ENCODE data around the gene TCEAL1.
"Not testable (repeated sequence)": the region's sequence is repeated elsewhere in the genome, so short reads cannot be mapped to it uniquely, and the experiment has no call there.

The TCEAL1 gene

GRCh38 chrX:103635436-103635835, 6.7 kb downstream of the TCEAL1 start:
- DNase-seq (ENCODE audit: low read depth, low spot score) = no peak

- DNase-seq (ENCODE audit: low read depth, low spot score) = no peak
Observed at GRCh38 chrX:103637604-103638338, 9.0 kb downstream of the TCEAL1 start.

DNA sequence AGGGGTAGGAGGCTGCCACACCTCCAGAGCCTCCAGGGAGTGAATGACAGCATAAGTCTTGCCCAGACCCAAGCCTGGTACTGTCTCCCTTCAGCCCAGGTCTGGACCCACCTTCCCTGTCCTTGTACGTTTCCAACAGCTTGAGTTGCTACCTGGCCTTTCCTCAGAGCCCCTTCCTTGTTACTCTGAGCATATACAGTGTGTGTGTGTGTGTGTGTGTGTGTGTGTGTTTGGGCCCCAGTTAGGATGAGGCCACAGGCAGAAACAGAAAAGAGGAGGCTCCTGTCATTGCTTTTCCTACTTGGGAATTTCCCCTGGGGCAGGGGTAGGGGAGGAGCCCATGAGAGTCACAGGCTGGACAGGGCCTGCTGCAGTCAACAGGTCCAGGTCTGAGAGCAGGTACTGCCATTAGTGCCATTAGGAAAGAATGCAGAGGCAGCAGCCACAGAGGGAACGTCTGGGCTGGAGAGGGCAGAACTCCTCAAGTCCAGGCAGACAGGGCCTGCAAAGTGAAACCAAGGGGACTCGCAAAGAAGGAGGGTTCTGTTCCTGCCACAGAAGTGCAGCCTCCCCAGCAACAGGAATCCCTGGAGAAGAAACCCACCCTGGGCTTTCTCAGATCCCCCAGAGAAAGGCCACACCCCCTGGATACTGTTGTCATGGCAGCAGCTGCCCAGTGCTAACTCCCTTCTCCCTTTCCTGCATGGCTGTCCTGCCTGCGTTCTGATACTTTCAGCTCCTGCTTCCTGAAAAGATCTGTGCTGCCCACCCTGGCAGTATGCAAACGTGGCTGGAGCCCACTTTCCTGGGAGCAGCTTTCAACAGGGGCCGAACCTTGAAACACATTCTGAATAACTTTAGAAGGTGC, 9.9 kb downstream of the TCEAL1 start:
- not testable (repeated sequence) for DNase-seq (ENCODE audit: low read depth, low spot score)

GRCh38 chrX:103640401-103641155, 11.8 kb downstream of the TCEAL1 start:
- DNase-seq (ENCODE audit: low read depth, low spot score) = no peak

- no peak for DNase-seq (ENCODE audit: low read depth, low spot score)
Observed at GRCh38 chrX:103644125-103644524, 15.3 kb downstream of the TCEAL1 start.

- DNase-seq (ENCODE audit: low read depth, low spot score) = no peak
Observed at GRCh38 chrX:103647630-103648029, 18.9 kb downstream of the TCEAL1 start.

GRCh38 chrX:103651151-103651773, 22.5 kb downstream of the TCEAL1 start:
- DNase-seq (ENCODE audit: low read depth, low spot score) = no peak

- not testable (repeated sequence) for DNase-seq (ENCODE audit: low read depth, low spot score)
Observed at GRCh38 chrX:103655230-103656000, 26.6 kb downstream of the TCEAL1 start.

- DNase-seq (ENCODE audit: low read depth, low spot score) = no peak
Observed at GRCh38 chrX:103656617-103657016, 27.8 kb downstream of the TCEAL1 start.

- DNase-seq (ENCODE audit: low read depth, low spot score) = not testable (repeated sequence)
Observed at GRCh38 chrX:103657066-103657465, 28.3 kb downstream of the TCEAL1 start.

GRCh38 chrX:103658681-103659433, 30.1 kb downstream of the TCEAL1 start:
- no peak for DNase-seq (ENCODE audit: low read depth, low spot score)

GRCh38 chrX:103659460-103659859, 30.7 kb downstream of the TCEAL1 start:
- not testable (repeated sequence) for DNase-seq (ENCODE audit: low read depth, low spot score)

DNA sequence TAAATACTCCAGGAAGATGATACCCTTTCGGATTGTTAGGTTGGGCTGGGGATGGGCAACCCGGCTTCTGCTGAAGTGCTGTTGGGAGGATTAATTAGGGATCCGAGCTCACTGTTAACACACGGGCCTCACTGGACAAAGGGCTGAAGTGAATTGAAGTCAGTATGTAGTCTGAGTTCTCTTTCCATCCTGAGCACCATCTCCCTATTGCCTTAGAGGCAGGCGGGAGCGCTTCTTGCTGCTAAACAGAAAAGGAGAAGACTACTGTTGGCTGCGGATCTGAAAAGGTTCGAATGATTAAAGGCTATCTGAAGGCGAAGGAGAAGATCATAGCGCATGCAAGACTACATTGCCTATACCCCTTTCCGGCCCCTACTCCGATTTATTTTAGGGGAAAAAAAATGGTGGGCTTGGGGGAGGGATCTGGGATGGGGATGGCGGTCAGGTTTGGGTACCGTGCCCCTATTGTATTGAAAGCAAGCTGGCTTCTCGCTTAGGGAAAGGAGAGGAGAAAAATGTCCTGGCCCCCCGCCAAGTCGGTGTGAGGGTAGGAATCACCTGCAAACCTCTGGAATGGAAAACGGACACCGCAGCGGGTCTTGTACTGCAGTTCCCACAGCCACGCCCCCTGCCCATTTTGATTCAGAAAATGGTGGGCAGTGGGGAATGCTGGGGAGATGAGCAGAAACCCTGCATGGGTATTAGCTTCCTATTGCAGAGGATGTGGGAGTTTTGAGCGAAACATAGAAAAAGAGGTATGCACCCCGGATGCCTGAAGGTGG, 35.4 kb downstream of the TCEAL1 start:
- no peak for DNase-seq (ENCODE audit: low read depth, low spot score)

DNA sequence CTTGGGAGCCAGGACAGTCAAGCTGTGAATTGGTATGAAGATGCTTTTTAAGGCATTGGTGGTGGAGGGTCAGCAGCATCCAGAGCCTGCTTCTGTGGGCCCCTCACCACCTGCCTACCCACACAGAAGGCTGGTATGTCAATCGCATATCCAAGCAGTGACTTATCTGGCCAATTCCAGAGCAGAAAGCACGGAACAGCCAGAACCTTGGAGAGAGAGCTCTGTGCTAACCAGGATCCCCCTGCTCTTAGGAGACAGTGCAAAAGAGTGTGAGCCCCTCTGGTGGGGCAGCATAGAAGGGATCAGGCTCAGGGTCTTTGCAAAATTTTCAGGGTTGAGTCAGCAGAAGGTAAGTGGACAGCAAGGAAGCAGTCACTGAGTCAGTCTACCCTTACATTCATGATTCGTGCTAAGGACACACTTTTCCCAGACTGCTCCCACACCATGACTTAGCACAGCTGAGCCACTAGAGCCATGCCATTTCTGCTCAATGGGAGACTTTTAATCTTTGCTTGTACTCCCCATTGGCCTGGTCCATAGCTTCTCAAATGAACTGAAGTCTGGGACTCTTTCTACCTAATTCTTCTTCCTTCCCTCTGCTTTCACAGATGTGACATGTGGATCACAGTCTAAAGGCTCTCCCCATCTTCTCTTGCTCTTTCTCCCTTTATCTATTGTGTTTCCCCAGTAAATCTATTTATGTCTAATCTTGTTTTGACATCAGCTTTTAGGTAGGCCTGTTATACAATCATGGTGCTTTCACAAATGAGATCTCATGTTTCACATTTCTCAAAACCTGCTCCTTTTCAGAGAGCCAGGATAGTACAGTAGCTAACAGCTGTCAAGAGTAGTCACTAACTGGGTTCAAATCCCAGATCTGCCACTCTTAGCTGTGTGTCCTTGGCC, 37.7 kb downstream of the TCEAL1 start:
- no peak for DNase-seq (ENCODE audit: low read depth, low spot score)

DNA sequence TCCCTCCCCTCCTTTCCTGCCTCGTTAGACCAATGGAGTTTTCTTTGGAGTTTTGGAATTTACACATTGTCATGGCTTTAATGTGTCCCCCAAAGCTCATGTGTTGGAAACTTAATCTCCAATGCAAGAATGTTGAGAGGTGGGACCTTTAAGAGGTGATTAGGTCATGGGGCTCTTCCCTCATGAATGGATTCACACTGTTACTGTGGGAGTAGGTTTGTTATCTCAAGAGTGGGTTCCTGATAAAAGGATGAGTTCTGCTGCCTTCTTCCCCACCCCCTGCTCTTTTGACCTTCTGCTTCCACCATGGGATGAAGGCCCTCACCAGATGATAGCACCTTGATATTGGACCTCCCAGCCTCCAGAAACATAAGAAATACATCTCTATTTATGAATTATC, 41.0 kb downstream of the TCEAL1 start:
- DNase-seq (ENCODE audit: low read depth, low spot score) = no peak

DNA sequence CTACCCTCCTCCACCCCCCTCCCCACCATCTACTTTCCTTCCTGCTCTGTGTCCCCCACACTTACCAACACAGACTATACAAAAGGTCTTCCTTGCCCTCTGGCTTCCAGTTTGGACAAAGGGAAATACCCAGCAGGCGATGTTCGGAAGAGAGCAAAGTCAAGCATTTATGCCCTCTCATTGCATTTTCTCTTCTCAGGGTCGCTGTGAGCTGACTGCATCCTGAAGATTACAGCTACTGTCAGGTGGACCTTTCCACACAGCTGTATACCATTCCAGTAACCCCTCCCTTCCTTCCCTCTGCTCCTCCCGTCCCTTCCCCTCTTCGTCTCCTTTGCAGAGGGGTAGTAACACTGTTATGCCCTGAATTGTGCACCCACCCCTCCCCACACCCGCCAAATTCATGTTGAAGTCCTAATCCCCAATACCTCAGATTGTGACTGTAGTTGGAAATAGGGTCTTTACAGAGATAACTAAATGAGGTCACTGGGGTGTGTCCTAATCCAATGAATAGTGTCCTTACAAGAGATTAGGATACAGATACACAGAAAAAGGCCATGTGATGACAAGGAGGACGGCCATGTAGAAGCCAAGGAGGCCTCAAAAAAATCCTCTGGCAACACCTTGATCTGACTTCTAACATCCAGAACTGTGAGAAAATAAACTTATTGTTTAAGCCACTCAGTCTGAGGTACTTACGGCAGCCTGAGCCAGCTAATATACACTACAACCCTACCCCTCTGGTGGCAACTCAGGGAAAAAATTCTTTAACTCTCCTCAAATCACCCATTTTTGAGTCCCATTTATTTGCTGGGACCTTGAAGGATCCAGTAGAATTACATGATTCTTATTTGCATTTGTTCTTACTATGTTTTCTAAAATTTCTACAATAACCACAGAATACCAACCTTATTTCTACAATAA, 46.0 kb downstream of the TCEAL1 start:
- no peak for DNase-seq (ENCODE audit: low read depth, low spot score)
